HG02588 (cell line): ENCODE measurements around the gene ELAVL3.
A peak's percentile ranks its signal among the peaks of the same experiment; 100 is the strongest.
"Not testable (repeated sequence)": the region's sequence is repeated elsewhere in the genome, so short reads cannot be mapped to it uniquely, and the experiment has no call there.

ENCODE experiments used
- ATAC-seq: cut with Tn5 transposase; IDR thresholded peaks from one replicate; pipeline ENCODE4 v1.9.1; 2021; ENCODE audit warnings: mild to moderate bottlenecking, moderate library complexity; ENCODE audit not compliant: unreplicated experiment

Gene ELAVL3

GRCh38 chr19:11445141-11445540 is 35.7 kb downstream of the ELAVL3 start:
- ATAC-seq, result no peak

GRCh38 chr19:11444059-11444458 is 36.8 kb downstream of the ELAVL3 start:
- ATAC-seq, result no peak

GRCh38 chr19:11437955-11438354 is 42.9 kb downstream of the ELAVL3 start:
- ATAC-seq, result no peak

GRCh38 chr19:11435833-11436313 is 45.0 kb downstream of the ELAVL3 start:
- ATAC-seq, result no peak

- peak; percentile 84 for ATAC-seq
Observed at GRCh38 chr19:11435057-11435832, 45.6 kb downstream of the ELAVL3 start, which contains the start of the genes ODAD3 and PRKCSH. TSS of gene ODAD3 (minus strand) at chr19:11435121. CDS start at chr19:11435016, 105 bp downstream. TSS of gene PRKCSH (plus strand) at chr19:11435635. CDS start at chr19:11436118, 483 bp downstream.

GRCh38 chr19:11434703-11435056 is 46.2 kb downstream of the ELAVL3 start:
- no peak for ATAC-seq

GRCh38 chr19:11433526-11433925 is 47.3 kb downstream of the ELAVL3 start:
- ATAC-seq, result not testable (repeated sequence)

- no peak for ATAC-seq
Observed at GRCh38 chr19:11426656-11427055, 54.2 kb downstream of the ELAVL3 start.

- ATAC-seq, result no peak
Observed at GRCh38 chr19:11425719-11426457, 55.0 kb downstream of the ELAVL3 start.

- ATAC-seq, result no peak
Observed at GRCh38 chr19:11423791-11424181, 57.1 kb downstream of the ELAVL3 start.

- no peak for ATAC-seq
Observed at GRCh38 chr19:11423164-11423790, 57.6 kb downstream of the ELAVL3 start.

GRCh38 chr19:11422163-11423065 is 58.4 kb downstream of the ELAVL3 start:
- peak; percentile 53 for ATAC-seq

GRCh38 chr19:11421371-11422098 is 59.3 kb downstream of the ELAVL3 start:
- ATAC-seq, result no peak

- no peak for ATAC-seq
Observed at GRCh38 chr19:11420429-11421370, 60.1 kb downstream of the ELAVL3 start.

- no peak for ATAC-seq
Observed at GRCh38 chr19:11418549-11419506, 62.0 kb downstream of the ELAVL3 start, which contains the start of gene RGL3. TSS of gene RGL3 (minus strand) at chr19:11419314. CDS start at chr19:11419278, 36 bp downstream.

GRCh38 chr19:11418094-11418548 is 62.7 kb downstream of the ELAVL3 start:
- ATAC-seq, result no peak

- no peak for ATAC-seq
Observed at GRCh38 chr19:11416346-11417052, 64.3 kb downstream of the ELAVL3 start.
